ENCODE measurements around the gene ACTR3. TPM values are rescaled to one million over a fixed set of nuclear protein-coding genes. Genes with fewer than 3 reads are reported as not detected.

Gene ACTR3
- total RNA-seq, 1 donor from 2014 or later: 128 TPM

GRCh38 chr2:114005110-114005783 lies 115.4 kb downstream of the ACTR3 start:
- no peak for DNase-seq

GRCh38 chr2:114006460-114006859 lies 116.6 kb downstream of the ACTR3 start:
- no peak for DNase-seq

- no peak for DNase-seq
These were observed 117.5 kb downstream of the ACTR3 start for GRCh38 chr2:114007436-114007835.

- no peak for DNase-seq
These were observed 118.8 kb downstream of the ACTR3 start for GRCh38 chr2:114008720-114009119.

GRCh38 chr2:114009205-114009944 lies 119.5 kb downstream of the ACTR3 start:
- no peak for DNase-seq

- no peak for DNase-seq
These were observed 120.1 kb downstream of the ACTR3 start for GRCh38 chr2:114010001-114010400.

- DNase-seq: no peak
These were observed 121.8 kb downstream of the ACTR3 start for GRCh38 chr2:114011713-114012112.

Small RNAs within 50 kb of the gene (small RNA-seq; reads per million reads assigned to genes)
- gene RF00012 (ENCODE audit: low replicate concordance): not detected

Other genes starting within 250 kb of the ACTR3 start
- 125 TPM for gene SLC35F5, start 133.4 kb upstream of the ACTR3 start, total RNA-seq